ENCODE data around the gene CRYL1.
A peak's percentile ranks its signal among the peaks of the same experiment; 100 is the strongest.

CRYL1 gene

DNA sequence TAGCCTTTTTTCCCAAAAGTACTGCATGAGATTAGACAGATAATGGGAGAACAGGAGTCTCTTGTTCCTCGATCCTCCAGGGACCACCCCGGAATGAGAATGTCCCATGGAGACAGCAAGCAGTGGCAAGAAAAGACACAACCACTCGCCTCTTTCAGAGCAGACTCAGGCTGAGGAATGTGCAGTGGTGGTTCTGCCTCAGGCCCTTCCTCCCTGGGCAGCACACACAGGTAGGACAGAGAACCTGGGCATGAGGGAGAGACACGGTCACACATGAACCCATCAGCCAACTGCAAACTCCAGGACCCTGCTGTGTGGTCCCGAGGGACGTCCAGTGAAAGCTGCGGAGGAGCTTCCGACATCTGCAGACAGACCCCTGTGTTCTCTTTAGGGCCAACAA lies 31.0 kb downstream of the CRYL1 start:
- POLR2A ChIA-PET = no interaction called here
- no peaks in the 10 kb centered on the region for H3K9me3 ChIP-seq (ENCODE audit: control insufficient read depth, insufficient read depth, low read depth, low read length)
- no peak for TF ChIP-seq MEIS1 (CRISPR knock-in tag; IDR thresholded peaks at IDR 0.05; ENCODE audit: borderline replicate concordance)
- no peak for TF ChIP-seq OSR2 (tag by site-specific recombination; IDR thresholded peaks at IDR 0.05)
- TF ChIP-seq ZNF529 (tag by site-specific recombination; IDR thresholded peaks at IDR 0.05; ENCODE audit: insufficient replicate concordance) = no peak
- TF ChIP-seq, protein P1, sequence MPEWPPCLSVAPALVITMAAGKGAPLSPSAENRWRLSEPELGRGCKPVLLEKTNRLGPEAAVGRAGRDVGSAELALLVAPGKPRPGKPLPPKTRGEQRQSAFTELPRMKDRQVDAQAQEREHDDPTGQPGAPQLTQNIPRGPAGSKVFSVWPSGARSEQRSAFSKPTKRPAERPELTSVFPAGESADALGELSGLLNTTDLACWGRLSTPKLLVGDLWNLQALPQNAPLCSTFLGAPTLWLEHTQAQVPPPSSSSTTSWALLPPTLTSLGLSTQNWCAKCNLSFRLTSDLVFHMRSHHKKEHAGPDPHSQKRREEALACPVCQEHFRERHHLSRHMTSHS (tag by site-specific recombination; IDR thresholded peaks at IDR 0.05) = no peak
- TF ChIP-seq ZNF10 (tag by site-specific recombination; IDR thresholded peaks at IDR 0.05) = no peak
- TF ChIP-seq ZNF302 (tag by site-specific recombination; IDR thresholded peaks at IDR 0.05; ENCODE audit: low read depth) = no peak
- TF ChIP-seq ZNF223 (tag by site-specific recombination; IDR thresholded peaks at IDR 0.05) = no peak
- no peak for TF ChIP-seq ZSCAN23 (tag by site-specific recombination; IDR thresholded peaks at IDR 0.05)
- TF ChIP-seq, protein P2, sequence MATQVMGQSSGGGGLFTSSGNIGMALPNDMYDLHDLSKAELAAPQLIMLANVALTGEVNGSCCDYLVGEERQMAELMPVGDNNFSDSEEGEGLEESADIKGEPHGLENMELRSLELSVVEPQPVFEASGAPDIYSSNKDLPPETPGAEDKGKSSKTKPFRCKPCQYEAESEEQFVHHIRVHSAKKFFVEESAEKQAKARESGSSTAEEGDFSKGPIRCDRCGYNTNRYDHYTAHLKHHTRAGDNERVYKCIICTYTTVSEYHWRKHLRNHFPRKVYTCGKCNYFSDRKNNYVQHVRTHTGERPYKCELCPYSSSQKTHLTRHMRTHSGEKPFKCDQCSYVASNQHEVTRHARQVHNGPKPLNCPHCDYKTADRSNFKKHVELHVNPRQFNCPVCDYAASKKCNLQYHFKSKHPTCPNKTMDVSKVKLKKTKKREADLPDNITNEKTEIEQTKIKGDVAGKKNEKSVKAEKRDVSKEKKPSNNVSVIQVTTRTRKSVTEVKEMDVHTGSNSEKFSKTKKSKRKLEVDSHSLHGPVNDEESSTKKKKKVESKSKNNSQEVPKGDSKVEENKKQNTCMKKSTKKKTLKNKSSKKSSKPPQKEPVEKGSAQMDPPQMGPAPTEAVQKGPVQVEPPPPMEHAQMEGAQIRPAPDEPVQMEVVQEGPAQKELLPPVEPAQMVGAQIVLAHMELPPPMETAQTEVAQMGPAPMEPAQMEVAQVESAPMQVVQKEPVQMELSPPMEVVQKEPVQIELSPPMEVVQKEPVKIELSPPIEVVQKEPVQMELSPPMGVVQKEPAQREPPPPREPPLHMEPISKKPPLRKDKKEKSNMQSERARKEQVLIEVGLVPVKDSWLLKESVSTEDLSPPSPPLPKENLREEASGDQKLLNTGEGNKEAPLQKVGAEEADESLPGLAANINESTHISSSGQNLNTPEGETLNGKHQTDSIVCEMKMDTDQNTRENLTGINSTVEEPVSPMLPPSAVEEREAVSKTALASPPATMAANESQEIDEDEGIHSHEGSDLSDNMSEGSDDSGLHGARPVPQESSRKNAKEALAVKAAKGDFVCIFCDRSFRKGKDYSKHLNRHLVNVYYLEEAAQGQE (tag by site-specific recombination; IDR thresholded peaks at IDR 0.05) = no peak
- TF ChIP-seq ZNF37A (tag by site-specific recombination; IDR thresholded peaks at IDR 0.05) = no peak
- no peak for TF ChIP-seq ZNF626 (tag by site-specific recombination; IDR thresholded peaks at IDR 0.05)
- TF ChIP-seq ZNF670 (tag by site-specific recombination; IDR thresholded peaks at IDR 0.05; ENCODE audit: low read depth) = no peak
- no peak for TF ChIP-seq ZNF354C (tag by site-specific recombination; IDR thresholded peaks at IDR 0.05; ENCODE audit: borderline replicate concordance, low read depth)
- TF ChIP-seq ZNF211 (tag by site-specific recombination; IDR thresholded peaks at IDR 0.05; ENCODE audit: low read depth) = no peak
- no peaks in the 10 kb centered on the region for H3K36me3 ChIP-seq (ENCODE audit: control insufficient read depth in 2 of 2, insufficient read depth in 1 of 2, low read length in 2 of 2)
- H3K4me3 ChIP-seq (ENCODE audit: low read depth, low read length) = no peak overlapping the region
- H3K27ac ChIP-seq (ENCODE audit: extremely low read depth, low read depth, low read length) = no peak overlapping the region
- CTCF ChIA-PET = interaction anchor here (0.5 to 5.8 kb wide), 18 partner anchors 8 to 999 kb away, joined by 3 to 58 read pairs (median 4); no protein-coding TSS in a partner anchor
- no peaks in the 10 kb centered on the region for H3K4me1 ChIP-seq (ENCODE audit: control insufficient read depth, insufficient read depth, low read length)

DNA sequence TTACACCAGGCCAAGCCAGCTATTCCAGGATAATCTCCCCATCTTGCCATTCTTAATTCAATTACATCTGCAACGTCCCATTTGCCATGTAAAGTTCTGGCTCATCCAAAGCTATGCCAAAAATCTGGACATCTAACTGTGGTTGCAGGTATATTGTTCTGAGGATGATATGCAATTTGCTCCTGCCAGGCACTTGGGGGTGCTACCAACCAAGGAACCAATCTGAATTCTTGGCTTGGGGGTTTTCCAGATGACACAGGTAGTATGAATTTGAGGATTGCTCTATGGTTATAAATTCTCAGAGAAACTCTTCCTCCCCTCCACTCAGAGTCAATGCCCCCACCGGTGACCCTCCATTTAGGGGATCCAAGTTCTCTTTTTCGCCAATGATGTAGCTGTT lies 33.0 kb downstream of the CRYL1 start:
- POLR2A ChIA-PET = no interaction called here
- CTCF ChIA-PET = interaction anchor here (0.6 to 5.8 kb wide), 22 partner anchors 42 to 985 kb away, joined by 3 to 58 read pairs (median 3); no protein-coding TSS in a partner anchor

DNA sequence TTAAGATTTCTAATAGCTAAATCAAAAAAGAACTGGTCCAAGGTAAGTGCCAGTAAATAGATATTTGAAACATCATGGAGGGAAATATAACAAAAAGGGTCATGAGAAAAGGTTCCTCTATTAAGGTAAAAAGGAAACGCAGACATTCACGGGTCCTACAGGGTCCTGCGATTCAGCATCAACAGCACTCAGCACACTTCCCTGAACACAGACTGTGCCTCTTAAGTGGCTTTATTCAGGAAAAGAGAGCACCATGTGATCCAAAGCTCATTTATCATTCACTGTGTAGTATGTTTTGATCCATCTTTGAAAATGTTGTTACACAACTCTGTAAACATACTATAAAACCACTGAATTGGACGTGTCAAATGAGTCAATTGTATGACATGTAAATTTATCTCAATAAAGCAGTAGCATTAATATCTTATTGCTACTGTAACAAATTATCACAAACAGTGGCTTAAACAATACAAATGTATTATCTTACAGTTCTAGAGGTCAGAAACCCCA lies 33.7 kb downstream of the CRYL1 start:
- no peak overlapping the region for H3K4me3 ChIP-seq (ENCODE audit: low read depth, low read length)
- CTCF ChIA-PET = interaction anchor here (0.6 to 5.8 kb wide), 13 partner anchors 230 to 1135 kb away, joined by 3 to 58 read pairs (median 3); no protein-coding TSS in a partner anchor
- H3K36me3 ChIP-seq (ENCODE audit: control insufficient read depth in 2 of 2, insufficient read depth in 1 of 2, low read length in 2 of 2) = no peaks in the 10 kb centered on the region
- no peaks in the 10 kb centered on the region for H3K4me1 ChIP-seq (ENCODE audit: control insufficient read depth, insufficient read depth, low read length)
- POLR2A ChIA-PET = no interaction called here
- TF ChIP-seq ZNF670 (tag by site-specific recombination; IDR thresholded peaks at IDR 0.05; ENCODE audit: low read depth) (no peak), ZEB2 (tag by site-specific recombination; IDR thresholded peaks at IDR 0.05) (0 out of 2 replicates have a peak, but pooled peaks have one; percentile 19), OSR2 (tag by site-specific recombination; IDR thresholded peaks at IDR 0.05) (peak; percentile 39; the same call in 1 of the 2 replicates)
- H3K27ac ChIP-seq (ENCODE audit: extremely low read depth, low read depth, low read length) = no peak overlapping the region
- H3K9me3 ChIP-seq (ENCODE audit: control insufficient read depth, insufficient read depth, low read depth, low read length) = no peaks in the 10 kb centered on the region

More for the DNA sequence above, 33.0 kb downstream of the CRYL1 start:
- H3K27ac ChIP-seq (ENCODE audit: extremely low read depth, low read depth, low read length) = no peak overlapping the region
- H3K4me3 ChIP-seq (ENCODE audit: low read depth, low read length) = no peak overlapping the region
- H3K4me1 ChIP-seq (ENCODE audit: control insufficient read depth, insufficient read depth, low read length) = no peaks in the 10 kb centered on the region
- no peaks in the 10 kb centered on the region for H3K36me3 ChIP-seq (ENCODE audit: control insufficient read depth in 2 of 2, insufficient read depth in 1 of 2, low read length in 2 of 2)
- TF ChIP-seq ZNF132 (tag by site-specific recombination; IDR thresholded peaks at IDR 0.05; ENCODE audit: borderline replicate concordance) (no peak), ZNF837 (tag by site-specific recombination; IDR thresholded peaks at IDR 0.05) (no peak), KLF16 (tag by site-specific recombination; IDR thresholded peaks at IDR 0.05) (no peak), ZNF654 (tag by site-specific recombination; IDR thresholded peaks at IDR 0.05; ENCODE audit: low read depth) (peak; percentile 18; the same call in 1 of the 2 replicates)
- no peaks in the 10 kb centered on the region for H3K9me3 ChIP-seq (ENCODE audit: control insufficient read depth, insufficient read depth, low read depth, low read length)
